Omental fat pad (tissue), 4 donors: ENCODE data around the gene NFAM1. TPM values are rescaled to one million over a fixed set of nuclear protein-coding genes. Genes with fewer than 3 reads are reported as not detected.

ENCODE experiments used
- ATAC-seq: fragments of 150-250 bp; one replicate; pipeline ENCODE4 v1.9.1; 2016; ENCODE audit warnings: mild to moderate bottlenecking, moderate library complexity; ENCODE audit not compliant: low FRiP score
- DNase-seq: peaks from one replicate; pipeline ENCODE4 v3.0.0-alpha.2; 2019; ENCODE audit warnings: low spot score
- CTCF ChIP-seq, 3 donors: fragments of 450-650 bp; IDR thresholded peaks; one replicate each; pipeline ENCODE4 v1.5.1; 2016 to 2017; ENCODE audit warnings: antibody characterized with exemption in 3 of 3, mild to moderate bottlenecking in 3 of 3, moderate library complexity in 2 of 3
- total RNA-seq, 4 donors: library from RNA; depleted of rRNA; stranded (reverse); fragments of >200 nt; gene quantifications; one replicate each; pipeline ENCODE4 v1.1.0, GENCODE V29; 2016

The NFAM1 gene
- total RNA-seq, 4 donors from 2014 or later, result 4.9 to 14.0 (median 6.3) TPM

DNA sequence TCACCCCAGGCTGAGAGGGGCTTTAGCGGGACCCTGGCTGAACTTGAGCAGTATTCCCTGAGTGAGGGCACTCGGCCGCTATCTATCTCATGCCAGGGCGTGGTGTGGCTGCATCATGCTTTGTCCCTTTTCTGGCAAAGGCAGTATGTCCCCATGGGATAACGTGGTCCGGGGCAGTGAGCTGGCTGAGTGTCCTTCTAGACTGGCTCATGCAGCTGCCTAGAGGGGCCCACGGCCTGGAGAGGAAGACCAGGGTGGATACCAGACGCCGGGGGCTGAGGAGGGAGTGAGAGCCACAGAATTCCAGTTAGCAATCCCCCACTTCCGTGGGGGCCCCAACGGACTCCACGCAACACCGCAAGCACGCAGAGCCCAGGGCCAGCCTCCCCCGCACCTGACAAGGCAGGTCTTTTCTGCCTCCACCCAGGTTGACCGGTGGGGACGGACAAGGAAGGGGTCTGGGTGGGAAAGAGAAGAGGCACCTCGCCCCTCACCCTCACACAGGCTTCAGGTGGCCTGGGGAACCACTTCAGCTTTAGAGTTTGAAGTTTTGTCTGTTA lies 15.5 kb downstream of the NFAM1 start:
- DNase-seq (no peak), ATAC-seq (no peak)
- no peak for TF ChIP-seq CTCF (IDR thresholded peaks at IDR 0.05)

GRCh38 chr22:42414565-42415303 lies 17.5 kb downstream of the NFAM1 start:
- TF ChIP-seq CTCF (IDR thresholded peaks at IDR 0.05), result no peak
- no peak for ATAC-seq
- no peak for DNase-seq

DNA sequence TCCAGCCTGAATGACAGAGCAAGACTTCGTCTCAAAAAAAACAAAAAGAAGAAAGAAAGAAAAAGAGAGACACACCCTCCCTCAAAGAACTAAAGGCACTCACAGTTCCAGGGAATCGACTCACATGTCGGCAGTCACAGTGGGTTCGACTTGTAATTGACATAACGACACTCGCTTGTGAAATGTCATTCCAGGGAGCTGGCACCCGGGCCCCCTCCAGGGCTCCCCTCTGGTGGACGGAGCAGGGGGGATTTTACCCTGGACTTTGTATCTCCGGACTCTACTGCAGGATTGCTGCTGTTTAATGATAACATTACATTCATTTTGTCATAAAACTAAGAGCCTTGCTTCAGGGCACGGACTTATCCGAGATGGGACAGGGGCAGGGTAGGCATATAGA lies 18.2 kb downstream of the NFAM1 start:
- TF ChIP-seq CTCF (IDR thresholded peaks at IDR 0.05), result no peak
- ATAC-seq, result no peak
- no peak for DNase-seq

DNA sequence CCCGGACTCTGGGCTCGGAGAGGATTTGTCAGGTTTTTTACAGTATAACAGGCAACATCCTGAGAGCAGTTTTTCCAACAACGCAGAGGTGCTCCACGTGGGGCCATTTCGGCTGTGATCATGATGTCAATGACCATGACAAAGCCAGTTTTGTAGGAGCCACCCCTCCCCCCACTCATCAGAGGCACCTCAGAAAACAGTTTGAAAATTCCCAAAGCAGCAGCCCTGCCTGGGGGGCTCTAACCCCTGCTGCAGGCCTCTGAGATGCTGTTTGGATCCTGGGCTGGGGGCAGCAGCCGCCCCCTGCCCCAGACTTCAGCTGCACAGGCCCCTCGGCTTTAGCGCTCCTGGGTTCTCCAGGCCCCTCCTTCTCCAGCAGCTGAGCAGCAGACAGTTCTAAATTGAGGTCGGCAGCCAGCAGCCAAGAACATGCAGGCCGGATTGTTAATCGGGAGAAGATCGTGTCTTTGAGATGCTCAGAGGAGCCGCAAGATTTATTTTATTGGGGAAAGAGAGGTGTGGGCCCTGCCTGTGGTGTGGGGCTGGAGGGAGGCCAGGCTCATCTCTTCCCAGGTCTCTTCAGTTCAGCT lies 19.4 kb downstream of the NFAM1 start:
- ATAC-seq (no peak), DNase-seq (no peak)
- no peak for TF ChIP-seq CTCF (IDR thresholded peaks at IDR 0.05)

DNA sequence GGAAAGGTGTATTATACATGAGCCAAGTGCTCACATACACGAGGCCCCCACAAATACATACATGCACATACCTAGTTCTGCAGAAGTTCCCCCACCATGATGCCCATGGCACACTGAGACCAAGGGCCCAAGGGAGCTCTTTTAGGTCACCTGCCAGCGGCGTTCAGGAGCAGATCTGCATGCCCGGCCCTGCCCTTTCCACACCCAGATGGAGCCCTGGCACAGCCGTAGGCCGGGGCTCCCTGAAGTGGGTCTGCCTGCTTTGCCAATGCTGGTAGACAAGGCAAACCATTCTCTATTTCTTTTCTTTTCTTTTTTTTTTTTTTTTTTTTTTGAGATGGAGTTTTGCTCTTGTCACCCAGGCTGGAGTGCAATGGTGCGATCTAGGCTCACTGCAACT lies 21.5 kb downstream of the NFAM1 start:
- no peak for ATAC-seq
- no peak for TF ChIP-seq CTCF (IDR thresholded peaks at IDR 0.05)
- DNase-seq, result no peak

- ATAC-seq (no peak), DNase-seq (no peak)
- TF ChIP-seq CTCF (IDR thresholded peaks at IDR 0.05), result no peak
Observed at GRCh38 chr22:42408810-42409529, 23.2 kb downstream of the NFAM1 start.
